ENCODE data around the gene APOL4. TPM values are rescaled to one million over a fixed set of nuclear protein-coding genes. Genes with fewer than 3 reads are reported as not detected.

APOL4 gene
- total and polyA plus RNA-seq, 2 of the 4 experiments (the other 2 are of a cell fraction), result 0.07 TPM; not detected in 1

DNA sequence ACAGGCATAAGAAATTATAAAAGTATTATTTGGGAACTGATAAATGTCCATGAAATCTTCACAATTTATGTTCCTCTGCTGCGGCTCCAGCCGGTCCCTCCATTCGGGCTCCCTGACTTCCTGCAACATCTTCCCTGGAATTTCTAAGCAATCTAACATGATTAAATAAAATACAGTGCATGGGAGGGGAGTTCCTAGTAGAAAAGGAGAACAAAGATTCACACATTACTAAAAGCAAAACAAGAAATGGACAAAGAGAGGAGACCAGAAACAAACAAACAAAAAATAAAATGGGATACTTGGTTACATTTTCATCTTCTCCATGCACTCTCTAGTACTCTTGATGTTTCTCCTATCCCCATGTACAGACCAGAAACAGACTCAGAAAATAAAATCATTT lies 8.6 kb upstream of the APOL4 start:
- ChIA-PET POLR2A (ENCODE audit: unreplicated experiment) (no interaction called here), CTCF (interaction anchor here (0.6 kb wide), 1 partner anchor 31 kb away, joined by 4 read pairs; no protein-coding TSS in a partner anchor)
- intact Hi-C loops (cut with micrococcal nuclease), result no loop called here
- H2AK9ac ChIP-seq (replicated peaks; ENCODE audit: low read depth, low read length, poor library complexity), result no peak overlapping the region
- no peak overlapping the region for H3K9ac ChIP-seq (ENCODE audit: low read depth, low read length)
- no peak overlapping the region for H3K14ac ChIP-seq (replicated peaks; ENCODE audit: low read depth, low read length)
- in situ Hi-C loops (cut with MboI; ENCODE audit: low sequenced_read_pairs), result no loop called here
- no peak for TF ChIP-seq USF2 (IDR thresholded peaks at IDR 0.05; ENCODE audit: low read depth, low read length)
- no peak for TF ChIP-seq CHD1 (IDR thresholded peaks at IDR 0.05; ENCODE audit: low read depth, low read length)
- no peak for TF ChIP-seq RFX5 (IDR thresholded peaks at IDR 0.05; ENCODE audit: low read depth, low read length)
- no peak for TF ChIP-seq RAD21 (IDR thresholded peaks at IDR 0.05; ENCODE audit: low read length)
- no peak for TF ChIP-seq RCOR1 (IDR thresholded peaks at IDR 0.05; ENCODE audit: insufficient replicate concordance, low read length)
- no peak for TF ChIP-seq MAFK (IDR thresholded peaks at IDR 0.05; ENCODE audit: low read depth, low read length)
- no peak for TF ChIP-seq CEBPB (IDR thresholded peaks at IDR 0.05; ENCODE audit: low read depth, low read length)
- no peak for TF ChIP-seq ELK1 (IDR thresholded peaks at IDR 0.05; ENCODE audit: borderline replicate concordance, low read depth, low read length)
- TF ChIP-seq, protein P1, sequence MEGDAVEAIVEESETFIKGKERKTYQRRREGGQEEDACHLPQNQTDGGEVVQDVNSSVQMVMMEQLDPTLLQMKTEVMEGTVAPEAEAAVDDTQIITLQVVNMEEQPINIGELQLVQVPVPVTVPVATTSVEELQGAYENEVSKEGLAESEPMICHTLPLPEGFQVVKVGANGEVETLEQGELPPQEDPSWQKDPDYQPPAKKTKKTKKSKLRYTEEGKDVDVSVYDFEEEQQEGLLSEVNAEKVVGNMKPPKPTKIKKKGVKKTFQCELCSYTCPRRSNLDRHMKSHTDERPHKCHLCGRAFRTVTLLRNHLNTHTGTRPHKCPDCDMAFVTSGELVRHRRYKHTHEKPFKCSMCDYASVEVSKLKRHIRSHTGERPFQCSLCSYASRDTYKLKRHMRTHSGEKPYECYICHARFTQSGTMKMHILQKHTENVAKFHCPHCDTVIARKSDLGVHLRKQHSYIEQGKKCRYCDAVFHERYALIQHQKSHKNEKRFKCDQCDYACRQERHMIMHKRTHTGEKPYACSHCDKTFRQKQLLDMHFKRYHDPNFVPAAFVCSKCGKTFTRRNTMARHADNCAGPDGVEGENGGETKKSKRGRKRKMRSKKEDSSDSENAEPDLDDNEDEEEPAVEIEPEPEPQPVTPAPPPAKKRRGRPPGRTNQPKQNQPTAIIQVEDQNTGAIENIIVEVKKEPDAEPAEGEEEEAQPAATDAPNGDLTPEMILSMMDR (conservative IDR thresholded peaks at IDR 0.05; ENCODE audit: low read depth, low read length), result no peak
- no peak for TF ChIP-seq POLR2A (IDR thresholded peaks at IDR 0.05; ENCODE audit: low read depth, low read length)
- no peak for TF ChIP-seq FOS (IDR thresholded peaks at IDR 0.05; ENCODE audit: low read depth, low read length)
- no peak for TF ChIP-seq SMC3 (IDR thresholded peaks at IDR 0.05; ENCODE audit: low read depth, low read length)
- H4K5ac ChIP-seq (ENCODE audit: low read depth, low read length), result no peak overlapping the region
- H3K4me3 ChIP-seq (ENCODE audit: insufficient read depth, low read depth, low read length), result no peak overlapping the region
- no peak overlapping the region for H2AK5ac ChIP-seq (ENCODE audit: low read depth, low read length)
- no peak overlapping the region for H3K4ac ChIP-seq (ENCODE audit: low read depth, low read length)
- ATAC-seq (ENCODE audit: low read depth), result no peak
- H3K27ac ChIP-seq (ENCODE audit: insufficient read depth, low read length), result no peak overlapping the region
- no peak overlapping the region for H4K8ac ChIP-seq (ENCODE audit: low read depth in 2 of 2, low read length in 2 of 2)
- no peak overlapping the region for H2AFZ ChIP-seq (replicated peaks; ENCODE audit: low read length, poor library complexity)
- no peaks in the 10 kb centered on the region for H3K36me3 ChIP-seq (ENCODE audit: control insufficient read depth, insufficient read depth, low read length)
- no peak overlapping the region for H3K4me2 ChIP-seq (ENCODE audit: low read depth, low read length)
- WGBS, 2 experiments (ENCODE audit: extremely low coverage in 2 of 2, insufficient read length in 1 of 2), result no CpG with 5 or more reads among the region's 3 CpGs
- no peaks in the 10 kb centered on the region for H3K79me1 ChIP-seq (ENCODE audit: low read depth in 1 of 2, low read length in 2 of 2)
- DNase-seq, result no peak
- no peaks in the 10 kb centered on the region for H4K20me1 ChIP-seq (ENCODE audit: insufficient read depth, low read length)
- H3K27me3 ChIP-seq (ENCODE audit: control insufficient read depth, insufficient read depth, low read length), result peaks cover 34% of the 10 kb centered on the region
- no TSS peak for BruUV-seq (replicated peaks)
- H2BK5ac ChIP-seq (ENCODE audit: low read depth, low read length, poor library complexity, severe bottlenecking), result no peak overlapping the region
- no peak overlapping the region for H3K56ac ChIP-seq (ENCODE audit: extremely low read depth, insufficient read depth, low read length)
- no peaks in the 10 kb centered on the region for H3K4me1 ChIP-seq (ENCODE audit: control insufficient read depth, insufficient read depth, low read length)
- H3K18ac ChIP-seq (ENCODE audit: low read depth, low read length), result no peak overlapping the region
- H3K9me3 ChIP-seq (ENCODE audit: control insufficient read depth, insufficient read depth, low read length), result 0 out of 2 replicates have a peak, but pooled peaks cover 2% of the 10 kb centered on the region
- H4K91ac ChIP-seq (ENCODE audit: insufficient read depth, low read depth, low read length), result no peak overlapping the region
- no peak overlapping the region for H3K23ac ChIP-seq (ENCODE audit: low read depth, low read length)
- dilution Hi-C loops (cut with HindIII; ENCODE audit: low sequenced_read_pairs, unreplicated experiment), result no loop called here
- H2BK20ac ChIP-seq (ENCODE audit: low read depth, low read length), result no peak overlapping the region
- H2BK15ac ChIP-seq (ENCODE audit: low read depth, low read length), result no peak overlapping the region
- H2BK120ac ChIP-seq (ENCODE audit: low read depth, low read length), result no peak overlapping the region
- H3K9me1 ChIP-seq (ENCODE audit: insufficient read depth, low read length), result no peaks in the 10 kb centered on the region; the same call in 1 of the 2 replicates
